Gastrocnemius medialis (tissue), 4 donors: ENCODE measurements around the gene CPSF2. TPM values are rescaled to one million over a fixed set of nuclear protein-coding genes. Genes with fewer than 3 reads are reported as not detected.
"Not testable (repeated sequence)": the region's sequence is repeated elsewhere in the genome, so short reads cannot be mapped to it uniquely, and the experiment has no call there.

Source experiments
- ATAC-seq, 2 donors: fragments of 150-250 bp; one replicate each; pipeline ENCODE4 v1.9.1; 2016
- DNase-seq, 2 donors: peaks; one replicate each; pipeline ENCODE4 v3.0.0-alpha.2; 2019
- H3K27ac ChIP-seq, 4 donors: fragments of 200-600 bp; sonication (generic); 1 replicate in 1 of 4; 2 replicates in 3 of 4; pipeline ENCODE4 v1.5.1; 2016 to 2018; ENCODE audit warnings: mild to moderate bottlenecking in 2 of 4, moderate library complexity in 1 of 4
- H3K27me3 ChIP-seq, 3 donors: fragments of 200-600 bp; sonication (generic) in 2 of 3; 1 replicate in 1 of 3; 2 replicates in 2 of 3; pipeline versions ENCODE4 v1.5.1 to v1.6.0; 2016 to 2019; ENCODE audit warnings: mild to moderate bottlenecking in 1 of 3, moderate library complexity in 1 of 3
- H3K36me3 ChIP-seq, 2 donors: fragments of 200-600 bp; sonication (generic) in 1 of 2; one replicate each; pipeline ENCODE4 v1.5.1; 2017 to 2018
- H3K4me1 ChIP-seq, 2 donors: fragments of 200-600 bp; sonication (generic) in 1 of 2; one replicate each; pipeline ENCODE4 v1.5.1; 2016 to 2017; ENCODE audit warnings: mild to moderate bottlenecking in 2 of 2
- H3K4me3 ChIP-seq, 4 donors: fragments of 200-600 bp; sonication (generic) in 3 of 4; 1 replicate in 1 of 4; 2 replicates in 3 of 4; pipeline ENCODE4 v1.5.1; 2016 to 2019; ENCODE audit warnings: mild to moderate bottlenecking in 2 of 4
- H3K9me3 ChIP-seq, 3 donors: fragments of 200-600 bp; sonication (generic) in 2 of 3; 1 replicate in 1 of 3; 2 replicates in 2 of 3; pipeline ENCODE4 v1.5.1; 2016 to 2019
- CTCF ChIP-seq, 5 experiments: fragments of 450-650 bp in 3 of 5; fragments of 200-600 bp in 2 of 5; sonication (generic) in 2 of 5; IDR thresholded peaks in 4 of 5; conservative IDR thresholded peaks in 1 of 5; 1 replicate in 4 of 5; 2 replicates in 1 of 5; pipeline ENCODE4 v1.5.1; 2016 to 2019; ENCODE audit warnings: antibody characterized with exemption in 5 of 5, mild to moderate bottlenecking in 3 of 5, moderate library complexity in 3 of 5
- POLR2A ChIP-seq, 2 donors: fragments of 450-650 bp; IDR thresholded peaks; one replicate each; pipeline ENCODE4 v1.6.1; 2017; ENCODE audit warnings: antibody characterized with exemption in 2 of 2, mild to moderate bottlenecking in 2 of 2, moderate library complexity in 2 of 2
- in situ Hi-C, 4 donors: fragments of 200-750 bp; cut with MboI; loops; one replicate each; pipeline versions ENCODE4 v1.15.0 to v1.8.0; 2017; ENCODE audit warnings: low sequenced_read_pairs in 4 of 4
- intact Hi-C: fragments of 100-400 bp; cut with DNase I; formaldehyde crosslinking; loops from one replicate; pipeline ENCODE4 v1.15.1; 2023; ENCODE audit warnings: low total_unique reads
- total RNA-seq, 4 donors: library from RNA; depleted of rRNA; stranded (reverse); fragments of >200 nt; gene quantifications; one replicate each; pipeline versions ENCODE4 v1.1.0 to v1.2.3, GENCODE V29; 2016

Gene CPSF2
- total RNA-seq, 4 donors from 2014 or later, result 52.2 to 146 (median 58.6) TPM

DNA sequence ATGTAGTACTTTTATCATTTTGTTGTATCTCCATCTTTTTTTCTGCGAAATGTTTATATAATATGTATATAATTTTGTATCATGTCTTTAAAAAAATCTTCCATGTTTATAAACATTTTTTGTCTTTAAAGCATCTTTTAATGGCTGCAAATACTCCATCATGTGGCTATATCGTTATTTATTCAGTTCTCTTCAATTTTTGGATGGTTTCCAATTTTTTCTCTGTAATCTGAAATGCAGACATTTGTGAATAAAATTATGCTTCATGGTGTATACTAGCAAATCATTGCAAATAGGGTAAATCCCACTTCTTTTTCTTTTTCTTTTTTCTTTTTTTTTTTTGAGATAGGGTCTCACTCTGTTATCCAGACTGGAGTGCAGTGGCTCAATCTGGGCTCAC lies 54.0 kb downstream of the CPSF2 start:
- DNase-seq (no peak), ATAC-seq (no peak)
- intact Hi-C loops, result no loop called here
- Histone ChIP-seq H3K36me3 (no peaks in the 10 kb centered on the region), H3K9me3 (no peaks in the 10 kb centered on the region), H3K4me3 (no peak overlapping the region), H3K4me1 (no peaks in the 10 kb centered on the region), H3K27ac (no peak overlapping the region), H3K27me3 (no peaks in the 10 kb centered on the region)
- in situ Hi-C loops, result no loop called here
- TF ChIP-seq POLR2A (IDR thresholded peaks at IDR 0.05) (no peak), CTCF (IDR thresholded peaks at IDR 0.05 in 4 of 5, conservative IDR thresholded peaks at IDR 0.05 in 1 of 5) (no peak)

DNA sequence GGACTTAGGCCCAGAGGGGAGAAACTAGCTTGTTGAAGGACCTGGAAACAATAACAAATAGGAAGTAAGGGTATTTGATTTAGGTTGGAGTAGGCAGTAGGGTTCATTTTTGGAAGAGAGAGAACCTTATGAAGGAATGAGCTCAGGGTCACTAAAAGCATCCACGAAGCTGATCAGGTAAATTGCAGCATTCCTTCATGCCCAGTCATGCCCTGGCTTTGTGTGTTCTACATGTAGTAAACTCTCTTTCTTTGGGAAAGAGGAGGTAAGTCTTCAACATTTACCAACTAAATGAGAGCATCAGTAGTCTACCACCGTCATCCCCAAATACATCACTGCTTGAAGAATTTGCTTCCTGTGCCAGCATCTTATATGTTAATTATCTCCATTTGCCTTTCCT lies 54.7 kb downstream of the CPSF2 start:
- ATAC-seq (no peak), DNase-seq (no peak)
- no peak overlapping the region for H3K27ac ChIP-seq
- no peaks in the 10 kb centered on the region for H3K9me3 ChIP-seq
- H3K4me1 ChIP-seq, result no peaks in the 10 kb centered on the region
- intact Hi-C loops, result no loop called here
- TF ChIP-seq POLR2A (IDR thresholded peaks at IDR 0.05), result no peak
- no peak for TF ChIP-seq CTCF (IDR thresholded peaks at IDR 0.05 in 4 of 5, conservative IDR thresholded peaks at IDR 0.05 in 1 of 5)
- H3K4me3 ChIP-seq, result no peak overlapping the region
- in situ Hi-C loops, result no loop called here
- H3K27me3 ChIP-seq, result no peaks in the 10 kb centered on the region
- H3K36me3 ChIP-seq, result no peaks in the 10 kb centered on the region

GRCh38 chr14:92179178-92179577 lies 57.4 kb downstream of the CPSF2 start:
- DNase-seq, ATAC-seq, H3K36me3 ChIP-seq, H3K9me3 ChIP-seq, intact Hi-C loops, H3K4me3 ChIP-seq, in situ Hi-C loops, H3K27ac ChIP-seq, H3K27me3 ChIP-seq, H3K4me1 ChIP-seq: not testable (repeated sequence)

GRCh38 chr14:92185559-92185958 lies 63.8 kb downstream of the CPSF2 start:
- ATAC-seq (no peak), DNase-seq (no peak)
- Histone ChIP-seq H3K36me3 (no peaks in the 10 kb centered on the region), H3K4me3 (no peak overlapping the region), H3K9me3 (no peaks in the 10 kb centered on the region), H3K4me1 (no peaks in the 10 kb centered on the region), H3K27me3 (no peaks in the 10 kb centered on the region), H3K27ac (no peak overlapping the region)
- in situ Hi-C loops (no loop called here), intact Hi-C loops (no loop called here)
- TF ChIP-seq POLR2A (IDR thresholded peaks at IDR 0.05) (no peak), CTCF (IDR thresholded peaks at IDR 0.05 in 4 of 5, conservative IDR thresholded peaks at IDR 0.05 in 1 of 5) (no peak)

DNA sequence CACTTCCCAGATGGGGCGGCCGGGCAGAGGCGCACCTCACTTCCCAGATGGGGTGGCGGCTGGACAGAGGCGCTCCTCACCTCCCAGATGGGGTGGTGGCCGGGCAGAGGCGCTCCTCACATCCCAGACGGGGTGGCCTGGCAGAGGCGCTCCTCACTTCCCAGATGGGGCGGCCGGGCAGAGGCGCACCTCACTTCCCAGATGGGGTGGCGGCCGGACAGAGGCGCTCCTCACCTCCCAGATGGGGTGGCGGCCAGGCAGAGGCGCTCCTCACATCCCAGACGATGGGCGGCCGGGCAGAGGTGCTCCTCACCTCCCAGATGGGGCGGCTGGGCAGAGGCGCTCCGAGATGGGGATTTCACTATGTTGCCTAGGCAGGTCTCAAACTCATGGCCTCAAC lies 65.8 kb downstream of the CPSF2 start:
- H3K4me1 ChIP-seq, H3K27ac ChIP-seq, DNase-seq, H3K4me3 ChIP-seq, intact Hi-C loops, H3K36me3 ChIP-seq, H3K27me3 ChIP-seq, ATAC-seq, in situ Hi-C loops, H3K9me3 ChIP-seq: not testable (repeated sequence)

- no peak for ATAC-seq
- Histone ChIP-seq H3K4me1 (no peaks in the 10 kb centered on the region), H3K4me3 (no peak overlapping the region), H3K36me3 (no peaks in the 10 kb centered on the region), H3K27ac (no peak overlapping the region), H3K27me3 (no peaks in the 10 kb centered on the region), H3K9me3 (no peaks in the 10 kb centered on the region)
- TF ChIP-seq POLR2A (IDR thresholded peaks at IDR 0.05) (no peak), CTCF (IDR thresholded peaks at IDR 0.05 in 4 of 5, conservative IDR thresholded peaks at IDR 0.05 in 1 of 5) (no peak)
- in situ Hi-C loops, result no loop called here
- intact Hi-C loops, result no loop called here
- DNase-seq, result no peak
Measured at GRCh38 chr14:92190768-92191167, 69.0 kb downstream of the CPSF2 start.
